ENCODE results near the gene ZNF831.

DNA sequence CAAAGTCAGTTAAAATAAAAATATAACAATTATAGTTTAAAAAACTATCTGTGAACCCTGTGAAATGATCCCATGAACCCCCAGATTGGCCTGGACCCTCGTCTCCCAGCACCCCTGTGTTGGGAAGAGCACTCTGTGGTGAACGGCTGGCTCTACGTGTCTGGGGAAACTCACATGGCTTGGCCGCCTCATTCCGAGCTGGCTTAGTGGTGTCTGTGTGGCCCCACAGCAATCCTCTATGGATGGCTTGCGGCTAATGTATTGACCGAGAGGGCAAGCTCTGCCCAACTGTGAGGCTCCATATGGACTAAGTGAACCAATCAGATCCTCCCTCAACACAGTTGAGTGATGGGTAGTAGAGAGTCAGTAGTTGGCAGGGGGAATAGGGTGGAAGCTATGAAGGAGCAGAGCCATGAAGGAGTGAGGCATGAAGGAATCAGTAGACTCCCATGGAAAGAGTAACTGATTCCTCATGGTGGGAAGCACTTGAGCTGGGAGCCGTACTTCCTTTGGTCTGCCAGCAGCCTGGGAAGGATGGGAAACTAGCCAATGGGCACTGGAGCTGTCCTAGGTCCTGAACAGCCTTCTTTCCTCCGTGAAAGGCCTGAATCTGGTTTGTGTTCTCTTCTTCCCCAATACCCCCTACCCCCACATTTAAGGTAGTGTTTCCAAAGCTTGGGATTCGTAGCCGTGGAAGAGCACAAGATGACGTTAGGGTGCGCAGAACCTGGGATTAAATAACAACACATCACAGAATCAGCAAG, 21.6 kb upstream of the ZNF831 start:
- TF ChIP-seq EP300 (IDR thresholded peaks at IDR 0.05; ENCODE audit: borderline replicate concordance) (no peak), YY1 (IDR thresholded peaks at IDR 0.05; ENCODE audit: low read depth) (no peak)
- TF ChIP-seq, protein P1, sequence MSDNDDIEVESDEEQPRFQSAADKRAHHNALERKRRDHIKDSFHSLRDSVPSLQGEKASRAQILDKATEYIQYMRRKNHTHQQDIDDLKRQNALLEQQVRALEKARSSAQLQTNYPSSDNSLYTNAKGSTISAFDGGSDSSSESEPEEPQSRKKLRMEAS (IDR thresholded peaks at IDR 0.05), result no peak
